HEK293 (cell line): ENCODE results near the gene OGFOD2.

Experiments used
- CTCF ChIA-PET: fragments of 350-600 bp; formaldehyde crosslinking; extraction: SDS; loops from one replicate; lab custom pipeline; 2021; ENCODE audit warnings: antibody characterized with exemption; lab: Yijun Ruan, JAX
- POLR2A ChIA-PET: fragments of 300-600 bp; formaldehyde crosslinking; extraction: SDS; loops from one replicate; lab custom pipeline; 2020; ENCODE audit warnings: antibody characterized with exemption, inconsistent platforms; lab: Yijun Ruan, JAX
- H3K27ac ChIP-seq: fragments of 200-500 bp; sonication (Bioruptor generic); 2 replicates; pipeline ENCODE4 v1.5.1; 2014; ENCODE audit warnings: low read depth, low read length, control low read depth, inconsistent platforms; ENCODE audit errors: extremely low read depth
- H3K36me3 ChIP-seq, 2 experiments: fragments of 200-500 bp in 1 of 2; sonication (Bioruptor generic) in 1 of 2; 1 replicate in 1 of 2; 2 replicates in 1 of 2; pipeline ENCODE4 v1.5.1; 2014 to 2017; ENCODE audit warnings: inconsistent platforms in 2 of 2, low read length in 2 of 2; ENCODE audit not compliant: control insufficient read depth in 2 of 2, insufficient read depth in 1 of 2
- H3K4me1 ChIP-seq: fragments of 200-500 bp; sonication (Bioruptor generic); 2 replicates; pipeline ENCODE4 v1.5.1; 2014; ENCODE audit warnings: mild to moderate bottlenecking, low read length, inconsistent platforms; ENCODE audit not compliant: control insufficient read depth, insufficient read depth
- H3K4me3 ChIP-seq: 2 replicates; pipeline ENCODE4 v1.5.1; 2011; ENCODE audit warnings: low read depth, mild to moderate bottlenecking, control low read depth, low read length, moderate library complexity
- H3K9me3 ChIP-seq: fragments of 200-500 bp; sonication (Bioruptor generic); 2 replicates; pipeline ENCODE4 v1.5.1; 2014; ENCODE audit warnings: low read depth, low read length, inconsistent platforms; ENCODE audit not compliant: control insufficient read depth, insufficient read depth
- EGR2 ChIP-seq: fragments of 450-650 bp; formaldehyde crosslinking; IDR thresholded peaks from 2 replicates; pipeline ENCODE4 v1.5.1; 2016; ENCODE audit warnings: low read depth, missing biosample characterization, missing genetic modification characterization
- HOXC10 ChIP-seq: sonication (generic); formaldehyde crosslinking; IDR thresholded peaks from 2 replicates; pipeline ENCODE4 v1.8.1; 2023; ENCODE audit warnings: mild to moderate bottlenecking, missing genetic modification reagents
- KLF16 ChIP-seq: fragments of 450-650 bp; formaldehyde crosslinking; IDR thresholded peaks from 2 replicates; pipeline ENCODE4 v1.5.1; 2017; ENCODE audit warnings: missing biosample characterization, missing genetic modification characterization
- KLF7 ChIP-seq: fragments of 450-650 bp; formaldehyde crosslinking; IDR thresholded peaks from 2 replicates; pipeline ENCODE4 v1.5.1; 2016; ENCODE audit warnings: missing biosample characterization, missing genetic modification characterization, borderline replicate concordance
- OVOL3 ChIP-seq: fragments of 450-650 bp; formaldehyde crosslinking; IDR thresholded peaks from 2 replicates; pipeline ENCODE4 v1.5.1; 2016; ENCODE audit warnings: missing biosample characterization, missing genetic modification characterization
- ZBTB20 ChIP-seq: fragments of 450-650 bp; formaldehyde crosslinking; IDR thresholded peaks from 2 replicates; pipeline ENCODE4 v1.5.1; 2016; ENCODE audit warnings: missing biosample characterization, missing genetic modification characterization
- ZBTB8A ChIP-seq: fragments of 450-650 bp; formaldehyde crosslinking; IDR thresholded peaks from 2 replicates; pipeline ENCODE4 v1.5.1; 2016; ENCODE audit warnings: missing biosample characterization, missing genetic modification characterization
- ZNF16 ChIP-seq: fragments of 450-650 bp; formaldehyde crosslinking; IDR thresholded peaks from 2 replicates; pipeline ENCODE4 v1.5.1; 2016; ENCODE audit warnings: low read depth, missing biosample characterization, missing genetic modification characterization
- ZNF19 ChIP-seq: fragments of 450-650 bp; formaldehyde crosslinking; IDR thresholded peaks from 2 replicates; pipeline ENCODE4; 2016; ENCODE audit warnings: missing biosample characterization, missing genetic modification characterization, low read depth
- ZNF202 ChIP-seq: fragments of 450-650 bp; formaldehyde crosslinking; IDR thresholded peaks from 2 replicates; pipeline ENCODE4 v1.5.1; 2016; ENCODE audit warnings: missing biosample characterization, missing genetic modification characterization, borderline replicate concordance
- ZNF23 ChIP-seq: fragments of 450-650 bp; formaldehyde crosslinking; IDR thresholded peaks from 2 replicates; pipeline ENCODE4 v1.5.1; 2016; ENCODE audit warnings: missing biosample characterization, missing genetic modification characterization, borderline replicate concordance
- ZNF341 ChIP-seq: fragments of 450-650 bp; formaldehyde crosslinking; IDR thresholded peaks from 2 replicates; pipeline ENCODE4; 2016; ENCODE audit warnings: low read depth, missing biosample characterization, missing genetic modification characterization
- ZNF48 ChIP-seq: fragments of 450-650 bp; formaldehyde crosslinking; IDR thresholded peaks from 2 replicates; pipeline ENCODE4 v1.5.1; 2016; ENCODE audit warnings: missing biosample characterization, missing genetic modification characterization
- ZNF561 ChIP-seq: fragments of 450-650 bp; IDR thresholded peaks from 2 replicates; pipeline ENCODE4 v1.5.1; 2018; ENCODE audit warnings: missing biosample characterization, missing genetic modification characterization, borderline replicate concordance
- ZNF624 ChIP-seq: fragments of 450-650 bp; formaldehyde crosslinking; IDR thresholded peaks from 2 replicates; pipeline ENCODE4 v1.5.1; 2017; ENCODE audit warnings: missing biosample characterization, missing genetic modification characterization
- ZNF776 ChIP-seq: fragments of 450-650 bp; formaldehyde crosslinking; IDR thresholded peaks from 2 replicates; pipeline ENCODE4 v1.5.0; 2017; ENCODE audit warnings: missing biosample characterization, missing genetic modification characterization, borderline replicate concordance
- ZNF791 ChIP-seq: fragments of 450-650 bp; formaldehyde crosslinking; IDR thresholded peaks from 2 replicates; pipeline ENCODE4 v1.5.1; 2016; ENCODE audit warnings: missing biosample characterization, missing genetic modification characterization
- TF ChIP-seq, protein P1 (sequence below): fragments of 450-650 bp; formaldehyde crosslinking; IDR thresholded peaks from 2 replicates; pipeline ENCODE4 v1.5.1; 2016; ENCODE audit warnings: missing biosample characterization, missing genetic modification characterization
- TF ChIP-seq, protein P2 (sequence below): fragments of 450-650 bp; formaldehyde crosslinking; conservative IDR thresholded peaks from 2 replicates; pipeline ENCODE4 v1.5.1; 2016; ENCODE audit warnings: low read depth, missing biosample characterization, missing genetic modification characterization

OGFOD2 gene

DNA sequence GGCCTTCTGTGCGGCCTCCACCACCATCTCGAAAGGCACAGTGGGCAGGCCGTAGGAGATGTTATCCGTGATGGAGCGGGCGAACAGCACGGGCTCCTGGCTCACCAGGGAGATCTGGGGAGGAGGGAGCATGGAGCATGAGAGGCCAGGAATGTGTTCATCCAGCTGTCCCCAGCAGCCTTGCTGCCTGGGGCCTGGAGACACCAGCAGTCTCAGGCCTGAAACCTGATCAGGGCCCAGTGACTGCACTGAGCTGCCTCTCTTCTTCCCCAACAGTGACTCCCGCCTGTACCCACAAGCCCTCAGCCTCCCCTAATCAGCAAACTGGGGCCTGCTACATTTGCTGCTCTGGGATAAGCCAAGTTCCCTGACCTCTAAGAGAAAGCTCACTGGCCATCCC lies 39.7 kb upstream of the OGFOD2 start:
- CTCF ChIA-PET, result interaction anchor here (0.7 to 1.6 kb wide), 2 partner anchors 39 to 303 kb away, joined by 3 to 4 read pairs; no protein-coding TSS in a partner anchor
- Histone ChIP-seq H3K4me1 (no peaks in the 10 kb centered on the region), H3K27ac (no peak overlapping the region; the same call in 1 of the 2 replicates)

DNA sequence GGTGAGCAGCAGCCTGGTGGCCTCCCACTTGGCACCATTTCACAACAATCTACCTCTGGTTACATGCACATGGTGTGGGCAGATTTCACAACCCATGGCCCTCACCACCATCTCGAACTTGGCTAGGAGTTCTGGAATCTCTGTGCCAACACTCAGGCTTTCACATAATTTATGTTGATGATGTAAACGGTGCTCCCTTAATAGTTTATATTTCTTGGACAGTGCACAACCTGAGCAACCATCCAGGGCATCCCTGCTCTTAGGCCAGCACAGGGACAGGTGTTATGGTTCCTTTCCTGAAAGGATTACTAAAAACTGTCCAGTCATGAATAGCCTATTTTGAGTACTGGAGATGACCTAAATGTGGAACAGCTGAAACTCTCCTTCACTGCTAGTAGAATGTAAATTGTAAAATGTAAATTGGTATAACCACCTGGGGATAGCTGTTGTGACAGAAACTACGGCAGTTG lies 37.4 kb upstream of the OGFOD2 start:
- Histone ChIP-seq H3K4me1 (no peaks in the 10 kb centered on the region), H3K27ac (no peak overlapping the region), H3K36me3 (peaks cover 0 to 18% of the 10 kb centered on the region in 2 experiments; a peak in 2 of 3 replicates), H3K4me3 (no peak overlapping the region), H3K9me3 (no peaks in the 10 kb centered on the region)
- CTCF ChIA-PET, result interaction anchor here (0.7 kb wide), 1 partner anchor 144 kb away, joined by 4 read pairs; no protein-coding TSS in a partner anchor
- TF ChIP-seq ZBTB8A (tag by site-specific recombination) (no peak), ZNF624 (tag by site-specific recombination) (no peak)
- TF ChIP-seq, protein P1, sequence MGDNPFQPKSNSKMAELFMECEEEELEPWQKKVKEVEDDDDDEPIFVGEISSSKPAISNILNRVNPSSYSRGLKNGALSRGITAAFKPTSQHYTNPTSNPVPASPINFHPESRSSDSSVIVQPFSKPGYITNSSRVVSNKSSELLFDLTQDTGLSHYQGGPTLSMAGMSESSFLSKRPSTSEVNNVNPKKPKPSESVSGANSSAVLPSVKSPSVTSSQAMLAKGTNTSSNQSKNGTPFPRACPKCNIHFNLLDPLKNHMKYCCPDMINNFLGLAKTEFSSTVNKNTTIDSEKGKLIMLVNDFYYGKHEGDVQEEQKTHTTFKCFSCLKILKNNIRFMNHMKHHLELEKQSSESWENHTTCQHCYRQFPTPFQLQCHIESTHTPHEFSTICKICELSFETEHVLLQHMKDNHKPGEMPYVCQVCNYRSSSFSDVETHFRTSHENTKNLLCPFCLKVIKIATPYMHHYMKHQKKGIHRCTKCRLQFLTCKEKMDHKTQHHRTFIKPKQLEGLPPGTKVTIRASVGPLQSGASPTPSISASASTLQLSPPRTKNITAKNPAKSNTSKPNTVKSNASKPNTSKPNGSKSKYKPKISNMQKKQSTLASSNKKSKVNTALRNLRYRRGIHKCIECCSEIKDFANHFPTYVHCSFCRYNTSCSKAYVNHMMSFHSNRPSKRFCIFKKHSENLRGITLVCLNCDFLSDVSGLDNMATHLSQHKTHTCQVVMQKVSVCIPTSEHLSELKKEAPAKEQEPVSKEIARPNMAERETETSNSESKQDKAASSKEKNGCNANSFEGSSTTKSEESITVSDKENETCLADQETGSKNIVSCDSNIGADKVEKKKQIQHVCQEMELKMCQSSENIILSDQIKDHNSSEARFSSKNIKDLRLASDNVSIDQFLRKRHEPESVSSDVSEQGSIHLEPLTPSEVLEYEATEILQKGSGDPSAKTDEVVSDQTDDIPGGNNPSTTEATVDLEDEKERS (tag by site-specific recombination), result peak; percentile 84
- POLR2A ChIA-PET, result no interaction called here

More for the DNA sequence above, 39.7 kb upstream of the OGFOD2 start:
- Histone ChIP-seq H3K9me3 (no peaks in the 10 kb centered on the region), H3K4me3 (no peak overlapping the region), H3K36me3 (peaks cover 0 to 27% of the 10 kb centered on the region in 2 experiments; a peak in 2 of 3 replicates)
- TF ChIP-seq ZNF202 (tag by site-specific recombination) (no peak), ZNF48 (tag by site-specific recombination) (no peak)
- TF ChIP-seq, protein P2, sequence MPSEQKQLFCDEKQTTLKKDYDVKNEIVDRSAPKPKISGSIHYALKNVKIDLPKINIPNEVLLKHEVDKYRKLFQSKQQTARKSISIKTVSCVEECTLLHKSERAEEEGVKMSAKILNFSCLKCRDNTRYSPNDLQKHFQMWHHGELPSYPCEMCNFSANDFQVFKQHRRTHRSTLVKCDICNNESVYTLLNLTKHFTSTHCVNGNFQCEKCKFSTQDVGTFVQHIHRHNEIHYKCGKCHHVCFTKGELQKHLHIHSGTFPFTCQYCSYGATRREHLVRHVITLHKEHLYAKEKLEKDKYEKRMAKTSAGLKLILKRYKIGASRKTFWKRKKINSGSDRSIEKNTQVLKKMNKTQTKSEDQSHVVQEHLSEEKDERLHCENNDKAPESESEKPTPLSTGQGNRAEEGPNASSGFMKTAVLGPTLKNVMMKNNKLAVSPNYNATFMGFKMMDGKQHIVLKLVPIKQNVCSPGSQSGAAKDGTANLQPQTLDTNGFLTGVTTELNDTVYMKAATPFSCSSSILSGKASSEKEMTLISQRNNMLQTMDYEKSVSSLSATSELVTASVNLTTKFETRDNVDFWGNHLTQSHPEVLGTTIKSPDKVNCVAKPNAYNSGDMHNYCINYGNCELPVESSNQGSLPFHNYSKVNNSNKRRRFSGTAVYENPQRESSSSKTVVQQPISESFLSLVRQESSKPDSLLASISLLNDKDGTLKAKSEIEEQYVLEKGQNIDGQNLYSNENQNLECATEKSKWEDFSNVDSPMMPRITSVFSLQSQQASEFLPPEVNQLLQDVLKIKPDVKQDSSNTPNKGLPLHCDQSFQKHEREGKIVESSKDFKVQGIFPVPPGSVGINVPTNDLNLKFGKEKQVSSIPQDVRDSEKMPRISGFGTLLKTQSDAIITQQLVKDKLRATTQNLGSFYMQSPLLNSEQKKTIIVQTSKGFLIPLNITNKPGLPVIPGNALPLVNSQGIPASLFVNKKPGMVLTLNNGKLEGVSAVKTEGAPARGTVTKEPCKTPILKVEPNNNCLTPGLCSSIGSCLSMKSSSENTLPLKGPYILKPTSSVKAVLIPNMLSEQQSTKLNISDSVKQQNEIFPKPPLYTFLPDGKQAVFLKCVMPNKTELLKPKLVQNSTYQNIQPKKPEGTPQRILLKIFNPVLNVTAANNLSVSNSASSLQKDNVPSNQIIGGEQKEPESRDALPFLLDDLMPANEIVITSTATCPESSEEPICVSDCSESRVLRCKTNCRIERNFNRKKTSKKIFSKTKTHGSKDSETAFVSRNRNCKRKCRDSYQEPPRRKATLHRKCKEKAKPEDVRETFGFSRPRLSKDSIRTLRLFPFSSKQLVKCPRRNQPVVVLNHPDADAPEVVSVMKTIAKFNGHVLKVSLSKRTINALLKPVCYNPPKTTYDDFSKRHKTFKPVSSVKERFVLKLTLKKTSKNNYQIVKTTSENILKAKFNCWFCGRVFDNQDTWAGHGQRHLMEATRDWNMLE, result no peak
- POLR2A ChIA-PET, result no interaction called here

DNA sequence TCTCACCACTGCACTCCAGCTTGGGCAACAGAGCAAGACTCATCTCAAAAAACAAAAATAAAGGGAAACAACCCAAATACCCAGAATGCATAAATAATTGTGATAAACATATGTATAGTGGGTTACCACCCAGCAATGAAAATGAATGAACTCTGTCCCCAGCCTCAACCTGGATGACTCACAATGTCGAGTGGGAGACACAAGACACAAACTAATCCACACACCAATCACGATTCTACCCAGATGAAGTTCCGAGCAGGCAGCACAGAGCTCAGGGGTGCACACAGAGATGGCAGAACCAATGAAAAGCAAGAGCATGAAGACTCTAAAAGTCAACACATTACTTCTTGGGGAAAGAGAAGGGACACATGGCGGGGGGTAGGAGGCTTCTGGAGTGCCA lies 35.9 kb upstream of the OGFOD2 start:
- Histone ChIP-seq H3K4me1 (no peaks in the 10 kb centered on the region), H3K9me3 (no peaks in the 10 kb centered on the region), H3K27ac (no peak overlapping the region), H3K4me3 (no peak overlapping the region), H3K36me3 (peaks cover 0 to 14% of the 10 kb centered on the region in 2 experiments; a peak in 2 of 3 replicates)
- ChIA-PET CTCF (interaction anchor here (0.9 kb wide), 1 partner anchor 11 kb away, joined by 4 read pairs; no protein-coding TSS in a partner anchor), POLR2A (no interaction called here)
- TF ChIP-seq EGR2 (tag by site-specific recombination) (no peak), ZNF23 (no peak), ZNF791 (tag by site-specific recombination) (no peak), ZNF341 (tag by site-specific recombination) (no peak), KLF16 (tag by site-specific recombination) (no peak), ZNF776 (no peak), OVOL3 (tag by site-specific recombination) (no peak), ZNF16 (tag by site-specific recombination) (no peak), KLF7 (tag by site-specific recombination) (no peak), HOXC10 (CRISPR knock-in tag) (no peak), ZNF19 (no peak), ZNF561 (tag by site-specific recombination) (no peak), ZBTB20 (tag by site-specific recombination) (no peak), ZNF202 (tag by site-specific recombination) (no peak)
